ENCODE data around the gene SHF. TPM values are rescaled to one million over a fixed set of nuclear protein-coding genes. Genes with fewer than 3 reads are reported as not detected.

SHF gene
- total and polyA plus RNA-seq, 2 donors (not counting 1 experiment from before 2014, with no cell fraction given): 1.6 to 15.4 TPM

DNA sequence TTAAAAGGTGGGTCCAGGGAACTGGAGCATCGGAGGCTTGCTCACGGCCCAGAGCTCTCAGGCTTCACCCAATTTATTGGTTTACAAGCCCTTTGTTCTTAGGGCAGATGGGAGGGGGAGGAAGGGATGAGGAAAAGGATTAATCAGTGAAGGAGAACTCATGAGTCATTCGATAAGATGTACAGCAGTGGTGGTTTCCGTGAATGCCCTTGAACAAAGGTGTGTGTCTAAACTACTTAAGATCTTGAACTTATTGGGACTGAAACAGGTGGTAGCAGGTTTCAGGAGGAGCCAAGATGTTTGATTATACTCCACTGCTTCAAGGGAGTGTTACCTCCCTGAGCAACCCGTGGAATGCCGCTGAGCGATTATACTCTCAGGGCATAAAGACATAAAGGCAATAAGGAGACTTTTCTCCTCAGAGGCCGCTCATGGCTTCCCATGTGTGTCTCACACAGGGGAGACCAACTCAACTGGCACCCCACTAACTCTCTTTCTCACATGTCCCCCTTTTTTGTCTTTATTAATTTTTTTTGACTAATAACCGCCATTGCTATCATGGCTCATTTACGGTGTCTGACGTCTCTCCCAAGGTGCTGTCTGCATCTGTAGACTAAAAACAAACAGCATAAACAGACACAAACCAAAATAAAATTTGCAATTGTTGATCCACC, 46.9 kb upstream of the SHF start:
- DNase-seq (no peak), ATAC-seq (ENCODE audit: low read depth) (no peak)
- H3K9ac ChIP-seq (ENCODE audit: low read length): no peak overlapping the region
- intact Hi-C loops (cut with micrococcal nuclease): no loop called here
- Mint-ChIP-seq H3K27me3 (peaks cover 17% of the 10 kb centered on the region), H3K4me1 (no peaks in the 10 kb centered on the region), H3K27ac (no peak overlapping the region), H3K9me3 (ENCODE audit: insufficient read depth) (peaks cover 13% of the 10 kb centered on the region), H3K4me3 (no peak overlapping the region)
- CTCF ChIA-PET: no interaction called here
- H3K79me2 ChIP-seq (ENCODE audit: control insufficient read depth, insufficient read depth, low read length): no peaks in the 10 kb centered on the region
- H3K4me2 ChIP-seq (replicated peaks; ENCODE audit: low read depth, low read length, poor library complexity, severe bottlenecking): no peak overlapping the region
- H4K20me1 ChIP-seq (ENCODE audit: control insufficient read depth, insufficient read depth, low read length, poor library complexity, severe bottlenecking): no peaks in the 10 kb centered on the region
- H3K27ac ChIP-seq (ENCODE audit: low read length in 2 of 2): no peak overlapping the region
- TF ChIP-seq EZH2 (IDR thresholded peaks at IDR 0.05; ENCODE audit: borderline replicate concordance, insufficient read depth, low read depth, low read length, poor library complexity, severe bottlenecking): no peak
- TF ChIP-seq, protein P1, sequence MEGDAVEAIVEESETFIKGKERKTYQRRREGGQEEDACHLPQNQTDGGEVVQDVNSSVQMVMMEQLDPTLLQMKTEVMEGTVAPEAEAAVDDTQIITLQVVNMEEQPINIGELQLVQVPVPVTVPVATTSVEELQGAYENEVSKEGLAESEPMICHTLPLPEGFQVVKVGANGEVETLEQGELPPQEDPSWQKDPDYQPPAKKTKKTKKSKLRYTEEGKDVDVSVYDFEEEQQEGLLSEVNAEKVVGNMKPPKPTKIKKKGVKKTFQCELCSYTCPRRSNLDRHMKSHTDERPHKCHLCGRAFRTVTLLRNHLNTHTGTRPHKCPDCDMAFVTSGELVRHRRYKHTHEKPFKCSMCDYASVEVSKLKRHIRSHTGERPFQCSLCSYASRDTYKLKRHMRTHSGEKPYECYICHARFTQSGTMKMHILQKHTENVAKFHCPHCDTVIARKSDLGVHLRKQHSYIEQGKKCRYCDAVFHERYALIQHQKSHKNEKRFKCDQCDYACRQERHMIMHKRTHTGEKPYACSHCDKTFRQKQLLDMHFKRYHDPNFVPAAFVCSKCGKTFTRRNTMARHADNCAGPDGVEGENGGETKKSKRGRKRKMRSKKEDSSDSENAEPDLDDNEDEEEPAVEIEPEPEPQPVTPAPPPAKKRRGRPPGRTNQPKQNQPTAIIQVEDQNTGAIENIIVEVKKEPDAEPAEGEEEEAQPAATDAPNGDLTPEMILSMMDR (IDR thresholded peaks at IDR 0.05): no peak
- 83% methylated on average over 8 of the region's 11 CpGs for WGBS (ENCODE audit: insufficient coverage)
- no peaks in the 10 kb centered on the region for H3K4me1 ChIP-seq (ENCODE audit: control insufficient read depth in 2 of 2, insufficient read depth in 2 of 2, low read length in 2 of 2)
- H3K36me3 ChIP-seq (replicated peaks in 1 of 2; ENCODE audit: control extremely low read depth in 1 of 2, control insufficient read depth in 1 of 2, extremely low read depth in 1 of 2, insufficient read depth in 2 of 2, low read length in 1 of 2): no peaks in the 10 kb centered on the region
- POLR2A ChIA-PET: no interaction called here
- H2AFZ ChIP-seq (ENCODE audit: insufficient read depth, low read depth, low read length, poor library complexity, severe bottlenecking): no peak overlapping the region
- H3K27me3 ChIP-seq (replicated peaks in 1 of 4; ENCODE audit: control extremely low read depth in 1 of 4, control insufficient read depth in 3 of 4, insufficient read depth in 4 of 4, low read length in 3 of 4): peaks cover 0 to 8% (median 0%) of the 10 kb centered on the region in 4 experiments
- H3K9me3 ChIP-seq (ENCODE audit: control extremely low read depth in 1 of 3, control insufficient read depth in 2 of 3, insufficient read depth in 1 of 3, low read length in 2 of 3): peaks cover 0 to 28% (median 26%) of the 10 kb centered on the region in 3 donors
- H3K4me3 ChIP-seq (ENCODE audit: control extremely low read depth in 1 of 5, extremely low read depth in 1 of 5, insufficient read depth in 1 of 5, low read depth in 2 of 5, low read length in 4 of 5): no peak overlapping the region

DNA sequence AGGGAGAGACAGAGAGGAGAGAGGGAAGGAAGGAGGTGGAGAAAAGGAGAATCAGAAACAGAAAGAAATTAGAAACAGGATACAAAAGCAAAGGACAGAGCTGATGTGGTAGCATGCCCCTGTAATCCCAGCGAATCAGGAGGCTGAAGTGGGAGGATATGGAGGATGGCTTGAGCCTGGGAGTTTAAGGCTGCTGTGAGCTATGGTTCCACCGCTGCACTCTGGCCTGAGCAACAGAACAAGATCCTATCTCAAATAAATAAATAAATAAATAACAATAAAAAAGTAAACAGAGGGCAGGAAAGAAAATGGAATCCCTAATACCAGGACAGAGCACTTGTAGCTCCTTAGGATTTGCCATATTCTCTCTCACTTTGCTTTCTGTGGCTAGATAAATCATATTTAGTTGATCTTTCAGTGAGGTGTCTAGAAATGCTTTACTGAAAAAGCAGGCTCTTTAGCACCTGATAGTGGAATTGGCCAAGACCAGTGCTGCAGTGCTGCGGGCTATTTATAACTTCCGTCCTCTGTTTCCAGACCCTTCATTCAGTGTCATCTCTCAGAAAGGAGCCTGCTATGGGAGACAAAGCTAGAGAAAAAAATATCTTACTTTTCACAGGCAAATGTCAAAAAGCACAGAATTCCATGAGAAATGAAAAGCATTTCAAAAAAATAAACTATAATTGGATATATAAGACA, 44.2 kb upstream of the SHF start:
- Histone ChIP-seq H3K27me3 (replicated peaks in 1 of 4; ENCODE audit: control extremely low read depth in 1 of 4, control insufficient read depth in 3 of 4, insufficient read depth in 4 of 4, low read length in 3 of 4) (peaks cover 0 to 2% (median 0%) of the 10 kb centered on the region in 4 experiments), H3K4me3 (ENCODE audit: control extremely low read depth in 1 of 5, extremely low read depth in 1 of 5, insufficient read depth in 1 of 5, low read depth in 2 of 5, low read length in 4 of 5) (no peak overlapping the region), H3K4me1 (ENCODE audit: control insufficient read depth in 2 of 2, insufficient read depth in 2 of 2, low read length in 2 of 2) (no peaks in the 10 kb centered on the region), H4K20me1 (ENCODE audit: control insufficient read depth, insufficient read depth, low read length, poor library complexity, severe bottlenecking) (no peaks in the 10 kb centered on the region), H3K9ac (ENCODE audit: low read length) (no peak overlapping the region), H2AFZ (ENCODE audit: insufficient read depth, low read depth, low read length, poor library complexity, severe bottlenecking) (no peak overlapping the region), H3K27ac (ENCODE audit: low read length in 2 of 2) (no peak overlapping the region), H3K4me2 (replicated peaks; ENCODE audit: low read depth, low read length, poor library complexity, severe bottlenecking) (no peak overlapping the region), H3K9me3 (ENCODE audit: control extremely low read depth in 1 of 3, control insufficient read depth in 2 of 3, insufficient read depth in 1 of 3, low read length in 2 of 3) (peaks cover 0 to 25% (median 13%) of the 10 kb centered on the region in 3 donors), H3K36me3 (replicated peaks in 1 of 2; ENCODE audit: control extremely low read depth in 1 of 2, control insufficient read depth in 1 of 2, extremely low read depth in 1 of 2, insufficient read depth in 2 of 2, low read length in 1 of 2) (no peaks in the 10 kb centered on the region), H3K79me2 (ENCODE audit: control insufficient read depth, insufficient read depth, low read length) (no peaks in the 10 kb centered on the region)
- intact Hi-C loops (cut with micrococcal nuclease): no loop called here
- H3K4me1 Mint-ChIP-seq: no peaks in the 10 kb centered on the region
- DNase-seq: no peak
- WGBS (ENCODE audit: insufficient coverage): no CpG with 5 or more reads among the region's 4 CpGs
- TF ChIP-seq, protein P1 (IDR thresholded peaks at IDR 0.05): no peak
- TF ChIP-seq EZH2 (IDR thresholded peaks at IDR 0.05; ENCODE audit: borderline replicate concordance, insufficient read depth, low read depth, low read length, poor library complexity, severe bottlenecking): no peak
- no peak for ATAC-seq (ENCODE audit: low read depth)
- POLR2A ChIA-PET: no interaction called here
- CTCF ChIA-PET: no interaction called here
- peaks cover 12% of the 10 kb centered on the region for H3K27me3 Mint-ChIP-seq
- no peak overlapping the region for H3K4me3 Mint-ChIP-seq
- peaks cover 8% of the 10 kb centered on the region for H3K9me3 Mint-ChIP-seq (ENCODE audit: insufficient read depth)
- H3K27ac Mint-ChIP-seq: no peak overlapping the region

All from B cell (primary cell).